ENCODE results near the gene FAM47C.
"Not testable (repeated sequence)": the region's sequence is repeated elsewhere in the genome, so short reads cannot be mapped to it uniquely, and the experiment has no call there.

DNA sequence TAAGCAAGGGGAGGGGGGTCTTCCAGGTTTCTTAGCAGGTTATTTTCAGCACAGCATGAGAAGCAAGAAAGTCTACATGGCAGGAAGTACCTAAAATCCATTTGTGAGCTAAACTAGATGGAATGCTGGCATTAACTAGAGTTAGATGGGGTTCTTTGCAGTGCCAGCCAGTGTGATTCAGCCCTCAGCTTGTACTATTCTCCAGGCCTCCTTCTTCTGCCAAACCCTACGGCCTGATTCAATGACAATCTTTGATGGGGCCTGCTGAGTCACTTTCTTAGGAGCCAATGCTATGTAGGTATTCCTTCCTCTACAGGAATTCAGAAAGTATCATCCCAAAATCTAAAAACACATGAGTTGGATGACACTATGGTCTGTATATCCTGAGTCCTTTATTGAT is 26.1 kb downstream of the FAM47C start:
- TF ChIP-seq, protein P1, sequence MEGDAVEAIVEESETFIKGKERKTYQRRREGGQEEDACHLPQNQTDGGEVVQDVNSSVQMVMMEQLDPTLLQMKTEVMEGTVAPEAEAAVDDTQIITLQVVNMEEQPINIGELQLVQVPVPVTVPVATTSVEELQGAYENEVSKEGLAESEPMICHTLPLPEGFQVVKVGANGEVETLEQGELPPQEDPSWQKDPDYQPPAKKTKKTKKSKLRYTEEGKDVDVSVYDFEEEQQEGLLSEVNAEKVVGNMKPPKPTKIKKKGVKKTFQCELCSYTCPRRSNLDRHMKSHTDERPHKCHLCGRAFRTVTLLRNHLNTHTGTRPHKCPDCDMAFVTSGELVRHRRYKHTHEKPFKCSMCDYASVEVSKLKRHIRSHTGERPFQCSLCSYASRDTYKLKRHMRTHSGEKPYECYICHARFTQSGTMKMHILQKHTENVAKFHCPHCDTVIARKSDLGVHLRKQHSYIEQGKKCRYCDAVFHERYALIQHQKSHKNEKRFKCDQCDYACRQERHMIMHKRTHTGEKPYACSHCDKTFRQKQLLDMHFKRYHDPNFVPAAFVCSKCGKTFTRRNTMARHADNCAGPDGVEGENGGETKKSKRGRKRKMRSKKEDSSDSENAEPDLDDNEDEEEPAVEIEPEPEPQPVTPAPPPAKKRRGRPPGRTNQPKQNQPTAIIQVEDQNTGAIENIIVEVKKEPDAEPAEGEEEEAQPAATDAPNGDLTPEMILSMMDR (IDR thresholded peaks at IDR 0.05): not testable (repeated sequence)
- not testable (repeated sequence) for TF ChIP-seq EP300, POLR2AphosphoS5, POLR2A (IDR thresholded peaks at IDR 0.05)

Data from suprapubic skin (tissue), 4 donors.